Mesothelial cell of epicardium (in vitro differentiated cells): ENCODE data around the gene PCNP. TPM values are rescaled to one million over a fixed set of nuclear protein-coding genes. Genes with fewer than 3 reads are reported as not detected.
A peak's percentile ranks its signal among the peaks of the same experiment; 100 is the strongest.

Source experiments
- DNase-seq, 2 experiments: peaks; one replicate each; pipeline ENCODE4 v3.0.0; 2021; ENCODE audit warnings: low spot score in 2 of 2; ENCODE audit not compliant: unreplicated experiment in 2 of 2
- H3K27ac Mint-ChIP-seq: 2 replicates; pipeline ENCODE4 v1.8.0; 2021; ENCODE audit warnings: mixed read lengths
- H3K27me3 Mint-ChIP-seq: 2 replicates; pipeline ENCODE4 v1.8.0; 2021; ENCODE audit warnings: low read depth, mixed read lengths
- H3K36me3 Mint-ChIP-seq: 2 replicates; pipeline ENCODE4 v1.8.0; 2021; ENCODE audit warnings: mixed read lengths
- H3K4me1 Mint-ChIP-seq: 2 replicates; pipeline ENCODE4 v1.8.0; 2021; ENCODE audit warnings: mixed read lengths
- H3K4me3 Mint-ChIP-seq: 2 replicates; pipeline ENCODE4 v1.8.0; 2021; ENCODE audit warnings: mild to moderate bottlenecking, moderate library complexity, mixed read lengths
- H3K9me3 Mint-ChIP-seq: 2 replicates; pipeline ENCODE4 v1.8.0; 2021; ENCODE audit warnings: mixed read lengths
- CTCF ChIP-seq: fragments of 200-600 bp; sonication (generic); IDR thresholded peaks from one replicate; pipeline ENCODE4 v1.5.0; 2021; ENCODE audit warnings: antibody characterized with exemption; ENCODE audit not compliant: unreplicated experiment
- total RNA-seq: library from RNA; stranded (reverse); gene quantifications from 3 replicates; pipeline ENCODE4 v1.2.1, GENCODE V29; 2021

Gene PCNP
- total RNA-seq, 1 donor from 2014 or later = 131 TPM

GRCh38 chr3:101556064-101556463 lies 17.9 kb upstream of the PCNP start:
- no peak for TF ChIP-seq CTCF
- Mint-ChIP-seq H3K27me3 (peaks cover 24% of the 10 kb centered on the region), H3K4me1 (peaks cover 3% of the 10 kb centered on the region), H3K4me3 (no peak overlapping the region), H3K36me3 (no peaks in the 10 kb centered on the region), H3K9me3 (no peaks in the 10 kb centered on the region), H3K27ac (no peak overlapping the region)
- DNase-seq = no peak

GRCh38 chr3:101561630-101562328 lies 12.2 kb upstream of the PCNP start, which contains the start of gene TRMT10C:
Gene TRMT10C (plus strand): TSS chr3:101561868. CDS start chr3:101564782, 2,914 bp downstream.
- Mint-ChIP-seq H3K27ac (peak within 1 kb of the TSS; percentile 98), H3K4me1 (peaks cover 16% of the 10 kb centered on the region), H3K9me3 (no peaks in the 10 kb centered on the region), H3K36me3 (peaks cover 20% of the 10 kb centered on the region), H3K27me3 (peaks cover 6% of the 10 kb centered on the region), H3K4me3 (peak within 1 kb of the TSS; percentile 95)
- no peak for TF ChIP-seq CTCF
- peak; percentile 71 to 86 for DNase-seq

GRCh38 chr3:101567528-101568317 lies 6.3 kb upstream of the PCNP start:
- Mint-ChIP-seq H3K27ac (no peak overlapping the region), H3K36me3 (peaks cover 25% of the 10 kb centered on the region), H3K4me1 (peaks cover 13% of the 10 kb centered on the region), H3K4me3 (no peak overlapping the region), H3K27me3 (no peaks in the 10 kb centered on the region), H3K9me3 (no peaks in the 10 kb centered on the region)
- no peak for DNase-seq
- TF ChIP-seq CTCF = no peak

- no peak for DNase-seq
- Mint-ChIP-seq H3K4me3 (no peak overlapping the region), H3K27me3 (no peaks in the 10 kb centered on the region), H3K36me3 (peaks cover 15% of the 10 kb centered on the region), H3K27ac (no peak overlapping the region), H3K4me1 (peaks cover 21% of the 10 kb centered on the region), H3K9me3 (no peaks in the 10 kb centered on the region)
- no peak for TF ChIP-seq CTCF
These were observed 2.7 kb upstream of the PCNP start for GRCh38 chr3:101571028-101571895.

GRCh38 chr3:101574388-101575112 lies 570 bp downstream of the PCNP start:
- Mint-ChIP-seq H3K36me3 (peaks cover 12% of the 10 kb centered on the region), H3K27ac (peak overlapping the region; percentile 99), H3K4me1 (peaks cover 31% of the 10 kb centered on the region), H3K9me3 (no peaks in the 10 kb centered on the region), H3K4me3 (peak overlapping the region; percentile 89), H3K27me3 (no peaks in the 10 kb centered on the region)
- TF ChIP-seq CTCF = no peak
- DNase-seq = peak in 1 of 2 experiments; percentile 67
